Activated CD4-positive, alpha-beta T cell treated with anti-CD3 and anti-CD28 coated beads, Interleukin-2, Interleukin-4, amounts not matched to agents 100 ng/mL and 50 ng/mL, durations not matched to agents 16 hours and 8 hours (primary cell): ENCODE data around the gene HK2.
"Not testable (repeated sequence)": the region's sequence is repeated elsewhere in the genome, so short reads cannot be mapped to it uniquely, and the experiment has no call there.

Experiments used
- DNase-seq: peaks from one replicate; pipeline ENCODE4 v3.0.0-alpha.2; 2020; ENCODE audit warnings: low spot score

Gene HK2

DNA sequence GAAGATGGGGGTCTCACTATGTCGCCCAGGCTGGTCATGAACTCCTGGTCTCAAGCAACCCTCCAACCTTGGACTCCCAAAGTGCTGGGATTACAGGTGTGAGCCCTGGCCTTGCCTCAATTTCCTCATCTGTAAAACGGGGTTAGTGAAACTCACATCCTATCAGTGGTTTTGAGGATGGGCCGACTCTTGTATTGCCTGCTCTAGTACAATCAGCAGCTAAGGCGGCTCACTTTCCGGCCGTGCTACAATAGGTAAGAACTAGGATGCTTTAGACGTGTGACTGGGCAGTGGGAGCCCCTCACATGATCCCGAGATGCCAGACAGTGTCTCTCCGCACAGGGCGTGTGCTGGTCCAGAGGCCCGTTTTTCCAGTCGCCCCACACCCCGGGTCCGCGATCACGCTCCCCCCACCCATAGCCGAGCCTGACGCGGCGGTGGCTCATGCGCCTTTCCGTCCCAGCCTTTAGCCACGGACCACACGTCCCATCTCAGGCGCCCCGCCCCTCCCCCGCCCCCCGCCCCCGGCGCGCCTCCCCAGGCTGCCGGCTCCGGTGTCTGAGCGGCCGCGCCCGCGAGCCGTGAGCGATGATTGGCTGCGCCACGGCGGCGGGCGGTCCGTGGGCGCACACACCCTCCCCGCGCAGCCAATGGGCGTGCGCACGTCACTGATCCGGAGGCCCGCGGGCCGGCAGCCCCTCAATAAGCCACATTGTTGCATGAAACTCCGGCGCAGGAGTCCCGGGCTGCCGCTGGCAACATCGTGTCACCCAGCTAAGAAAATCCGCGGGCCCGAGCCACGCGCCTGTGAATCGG lies at the start of gene HK2:
HK2 (plus strand) TSS at position 710 of the 816 bp plus-strand sequence. CDS start 454 bp downstream, outside the sequence.
- DNase-seq: peak; percentile 89

DNA sequence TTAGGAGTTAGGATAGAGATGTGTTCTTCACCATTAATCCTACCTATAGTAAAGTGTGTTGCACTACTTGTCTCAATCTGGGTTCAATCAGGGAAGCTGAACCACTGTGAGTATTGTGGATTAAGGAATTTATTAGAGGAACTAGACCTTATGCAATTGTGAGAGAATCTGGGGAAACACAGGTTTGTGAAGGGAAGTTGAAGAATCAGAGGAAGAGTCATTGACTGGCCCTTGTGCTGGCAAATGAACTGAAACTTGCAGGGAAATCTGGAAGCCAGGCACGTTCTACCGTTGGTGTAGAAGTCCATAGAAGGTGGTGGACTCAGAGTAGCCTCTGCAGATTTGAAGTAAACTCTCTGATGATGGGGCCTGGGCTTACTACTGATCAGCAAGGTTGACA lies 44.7 kb upstream of the HK2 start:
- no peak for DNase-seq

DNA sequence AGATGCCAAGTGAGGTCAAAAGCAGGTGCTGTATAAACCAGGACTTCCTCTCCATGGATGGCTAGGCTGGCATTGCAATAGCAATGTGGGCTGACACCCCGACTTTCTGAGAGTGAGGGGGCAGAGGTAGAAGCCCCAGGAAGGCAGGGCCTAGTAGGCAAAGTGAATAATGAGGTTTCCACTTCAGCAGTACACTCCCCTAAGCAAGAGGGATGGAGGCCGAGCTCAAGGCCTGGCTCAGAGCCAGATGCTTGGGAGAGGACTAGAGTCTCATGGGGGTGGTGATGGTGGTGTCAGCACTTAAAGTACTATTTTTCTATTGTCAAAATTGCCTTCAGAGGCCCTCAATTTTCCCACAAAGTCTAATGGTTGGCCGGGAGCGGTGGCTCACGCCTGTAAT lies 41.6 kb upstream of the HK2 start:
- DNase-seq: no peak

DNA sequence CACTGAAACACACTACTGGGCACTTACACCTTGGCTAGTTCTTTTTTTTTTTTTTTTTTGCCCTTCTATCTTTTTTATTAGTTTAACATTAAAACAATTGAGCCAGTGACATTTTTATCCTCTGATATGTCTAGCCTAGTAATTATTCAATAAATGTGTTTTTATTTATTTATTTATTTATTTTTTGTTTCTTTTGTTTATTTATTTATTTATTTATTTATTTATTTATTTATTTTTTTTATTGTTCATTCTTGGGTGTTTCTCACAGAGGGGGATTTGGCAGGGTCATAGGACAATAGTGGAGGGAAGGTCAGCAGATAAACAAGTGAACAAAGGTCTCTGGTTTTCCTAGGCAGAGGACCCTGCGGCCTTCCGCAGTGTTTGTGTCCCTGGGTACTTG lies 39.0 kb upstream of the HK2 start:
- DNase-seq: not testable (repeated sequence)

- DNase-seq: no peak
Measured at GRCh38 chr2:74806355-74806839, 27.5 kb upstream of the HK2 start.

DNA sequence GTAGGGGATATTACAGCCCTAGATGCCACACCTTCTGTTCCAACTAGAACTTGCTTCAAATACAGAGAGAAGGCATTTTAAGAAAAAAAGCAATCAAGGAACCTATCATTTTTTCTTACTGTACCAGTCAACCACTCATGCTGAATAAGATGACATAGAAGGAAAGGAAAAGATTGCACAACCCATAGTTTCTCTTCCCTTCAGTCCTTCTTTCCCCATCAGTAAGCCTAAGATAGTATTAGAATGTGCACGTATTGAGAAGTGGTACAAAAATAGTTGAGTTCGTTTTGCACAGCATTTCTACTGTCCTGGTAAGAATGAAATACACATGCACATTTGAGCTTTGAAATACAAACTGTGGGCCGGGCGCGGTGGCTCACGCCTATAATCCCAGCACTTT lies 27.0 kb upstream of the HK2 start:
- no peak for DNase-seq

- DNase-seq: no peak
Measured at GRCh38 chr2:74812787-74813590, 20.9 kb upstream of the HK2 start.

- DNase-seq: no peak
Measured at GRCh38 chr2:74814102-74814501, 19.8 kb upstream of the HK2 start.

DNA sequence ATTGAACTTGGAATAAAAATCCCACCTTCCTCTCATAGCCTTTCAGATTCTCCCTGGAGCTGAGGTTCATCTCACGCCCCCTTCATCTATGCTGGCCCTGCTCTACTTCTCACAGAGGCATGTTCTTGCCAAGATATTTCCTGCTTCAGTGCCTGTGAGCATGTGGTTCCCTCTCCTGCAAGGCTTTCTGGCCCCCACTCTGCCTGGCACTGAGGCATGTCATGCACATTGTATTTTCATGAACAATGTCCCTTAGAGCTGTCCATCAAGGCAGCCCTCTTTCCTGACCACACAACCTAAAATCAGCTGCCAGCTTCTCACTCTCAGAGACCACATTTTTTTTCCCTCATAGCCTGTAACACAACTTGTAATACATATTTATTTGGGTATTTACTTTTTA lies 18.0 kb upstream of the HK2 start:
- no peak for DNase-seq

- DNase-seq: no peak
Measured at GRCh38 chr2:74816540-74817303, 17.2 kb upstream of the HK2 start.

DNA sequence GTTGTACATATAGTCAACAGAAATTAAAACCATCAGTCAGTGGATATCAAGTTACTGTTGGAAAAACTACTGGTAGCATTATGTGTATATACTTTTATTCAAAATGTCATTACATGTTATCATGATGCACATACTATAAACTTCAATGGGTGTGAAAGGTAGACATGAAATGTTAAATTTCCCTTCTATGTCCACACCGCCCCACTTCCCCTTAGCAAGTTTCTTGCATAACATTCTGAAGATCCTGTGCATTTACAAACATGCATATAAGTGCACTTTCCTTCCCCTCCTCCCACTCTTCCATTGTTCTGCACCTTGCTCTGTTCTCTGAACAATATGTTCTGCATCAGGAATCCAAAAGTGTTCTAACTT lies 16.6 kb upstream of the HK2 start:
- no peak for DNase-seq

DNA sequence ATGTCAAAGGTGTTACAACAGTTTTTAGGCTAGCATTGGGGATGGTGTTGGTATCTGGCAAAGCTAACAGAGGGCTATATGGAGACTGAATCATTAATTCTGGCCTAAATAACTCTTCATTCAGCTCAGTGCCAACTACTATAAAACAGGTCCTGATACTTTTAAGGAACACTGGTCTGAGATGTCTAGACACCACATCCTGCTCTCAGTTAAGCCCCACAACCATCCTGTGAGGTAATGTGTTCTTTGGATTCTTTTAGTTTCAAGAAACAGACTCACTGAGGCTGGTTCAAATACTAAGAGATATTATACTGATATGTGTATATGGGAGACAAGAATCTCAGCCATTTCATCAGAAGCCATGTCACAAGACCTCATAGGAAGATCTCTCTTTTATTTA lies 14.2 kb upstream of the HK2 start:
- DNase-seq: no peak

- DNase-seq: no peak
Measured at GRCh38 chr2:74821177-74822126, 12.5 kb upstream of the HK2 start.

- no peak for DNase-seq
Measured at GRCh38 chr2:74822771-74823566, 11.0 kb upstream of the HK2 start.

GRCh38 chr2:74824679-74825078 lies 9.2 kb upstream of the HK2 start:
- DNase-seq: no peak

DNA sequence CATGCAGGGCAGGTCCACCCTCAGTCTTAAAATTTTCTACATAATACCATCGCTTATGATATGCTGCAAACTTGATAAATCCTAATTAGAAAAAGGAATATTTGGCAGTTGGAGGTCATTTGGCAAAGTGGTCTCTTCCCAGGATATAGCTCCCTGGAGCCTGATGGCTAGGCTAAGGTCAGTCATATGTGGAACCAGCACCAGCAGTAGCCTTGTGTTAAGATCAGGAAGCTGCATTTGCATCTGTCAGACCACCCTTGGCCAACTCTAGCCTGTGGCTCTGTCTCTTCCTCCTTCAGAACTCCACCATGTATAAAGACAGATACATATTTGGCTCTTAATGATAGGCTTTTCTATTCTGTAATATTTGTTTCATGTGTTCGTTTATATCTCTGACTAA lies 5.4 kb upstream of the HK2 start:
- DNase-seq: no peak

DNA sequence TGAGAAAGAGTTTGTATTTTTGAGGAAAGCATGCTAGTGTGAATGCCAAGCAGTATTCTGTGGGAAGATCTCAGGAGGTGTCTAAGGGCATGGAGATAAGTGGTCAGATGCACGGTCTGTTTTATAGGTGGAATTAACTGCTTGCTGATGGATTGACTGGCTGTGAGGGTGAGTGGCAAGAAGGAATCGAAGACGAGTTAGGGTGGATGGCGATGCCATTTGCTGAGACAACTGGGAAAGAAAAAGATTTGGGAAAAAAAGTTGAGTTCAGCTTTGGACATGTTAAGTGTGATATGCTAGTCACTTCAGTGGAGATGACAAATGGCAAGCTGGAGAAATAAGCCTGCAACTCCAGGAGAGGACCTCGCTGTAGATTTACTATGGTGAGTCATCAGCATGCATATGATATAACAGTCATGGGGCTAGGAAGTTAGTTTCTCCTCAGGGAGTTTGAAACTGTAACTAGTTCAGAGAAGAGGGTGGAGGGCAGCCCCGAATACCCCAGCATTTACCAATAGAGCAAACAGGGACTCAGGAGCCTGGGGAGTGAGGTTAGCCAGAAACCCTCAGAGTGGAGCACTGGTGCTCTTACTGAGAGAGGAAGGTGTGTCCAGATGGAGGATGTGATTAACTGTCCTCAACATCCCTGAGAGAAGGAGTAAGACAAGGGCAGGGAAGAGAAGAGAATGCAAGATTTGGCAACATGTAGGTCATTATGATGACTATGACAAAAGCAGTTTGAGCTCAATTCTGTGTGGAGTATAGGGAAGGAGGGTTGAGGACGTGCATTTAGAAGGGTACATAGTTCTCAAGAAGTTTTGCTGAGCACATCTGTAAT lies 2.0 kb upstream of the HK2 start:
- DNase-seq: no peak

GRCh38 chr2:74834234-74834791 lies 386 bp downstream of the HK2 start:
- not testable (repeated sequence) for DNase-seq
